ENCODE data around the gene PIERCE2.

Gene PIERCE2, protein sequence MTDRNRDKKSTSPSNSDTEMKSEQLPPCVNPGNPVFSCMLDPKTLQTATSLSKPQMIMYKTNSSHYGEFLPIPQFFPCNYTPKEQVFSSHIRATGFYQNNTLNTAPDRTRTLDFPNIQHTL

DNA sequence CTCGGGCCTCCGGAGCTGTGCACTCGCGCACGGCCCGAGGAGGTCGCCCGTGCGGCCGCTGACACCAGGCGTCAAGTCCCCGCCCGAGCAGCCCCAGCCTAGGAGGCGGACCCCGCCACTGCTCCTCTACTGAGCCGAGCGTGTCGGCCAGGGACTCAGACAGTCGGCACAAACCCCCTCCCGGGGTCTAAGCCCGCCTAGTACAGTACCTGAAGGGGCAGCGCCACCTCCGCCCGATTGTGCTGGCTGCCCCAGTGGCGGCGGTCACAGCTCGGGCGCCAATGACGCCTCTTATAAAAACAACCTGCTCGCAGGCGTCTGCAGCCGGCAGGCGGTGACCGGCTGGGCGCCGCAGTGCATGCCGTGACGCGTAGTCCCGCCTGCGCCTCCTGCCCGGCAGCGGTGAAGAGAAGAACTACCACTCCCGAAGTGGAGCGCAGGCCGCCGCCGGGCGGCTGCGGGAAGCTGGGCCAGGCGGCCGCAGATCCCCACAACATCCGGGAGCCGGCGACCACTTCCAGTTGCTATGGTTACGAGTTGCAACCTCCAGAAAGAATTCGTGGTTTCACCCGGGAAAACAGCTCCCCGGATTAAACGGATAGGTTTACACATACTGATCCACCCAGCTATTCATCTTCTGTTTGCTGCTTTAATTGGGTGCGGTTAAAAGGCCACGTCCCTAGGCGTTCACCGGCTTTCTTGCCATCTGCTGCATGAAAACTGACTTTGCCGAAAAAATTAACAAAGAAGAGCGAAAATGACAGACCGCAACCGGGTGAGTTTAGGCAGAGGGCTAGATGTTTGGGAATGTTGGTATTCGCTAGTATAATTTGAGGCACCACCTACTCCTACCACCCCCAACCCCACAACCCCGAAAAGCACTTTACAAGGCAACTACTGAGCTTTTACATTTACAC, at the start of gene PIERCE2, which contains the start of gene CCPG1:
Gene PIERCE2, plus strand, starts transcription at position 484 of the 917 bp plus-strand sequence. Its CDS starts 274 bp downstream, at position 758.
Gene CCPG1, minus strand, starts transcription at position 348 of the 917 bp plus-strand sequence. CDS start 18,935 bp downstream, outside the sequence.
- TF ChIP-seq YY1 (IDR thresholded peaks at IDR 0.05; ENCODE audit: low read depth): peak; percentile 37
- no peak for TF ChIP-seq NFIC (IDR thresholded peaks at IDR 0.05)
- TF ChIP-seq USF1 (IDR thresholded peaks at IDR 0.05): peak; percentile 50
- TF ChIP-seq ZBTB7A (IDR thresholded peaks at IDR 0.05; ENCODE audit: low read depth): no peak; the same call in 1 of the 2 replicates
- TF ChIP-seq CREB1 (IDR thresholded peaks at IDR 0.05; ENCODE audit: low read depth): peak; percentile 62
- TF ChIP-seq, protein P1, sequence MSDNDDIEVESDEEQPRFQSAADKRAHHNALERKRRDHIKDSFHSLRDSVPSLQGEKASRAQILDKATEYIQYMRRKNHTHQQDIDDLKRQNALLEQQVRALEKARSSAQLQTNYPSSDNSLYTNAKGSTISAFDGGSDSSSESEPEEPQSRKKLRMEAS (IDR thresholded peaks at IDR 0.05): peak; percentile 84
- peak; percentile 17; the same call in 1 of the 2 replicates for TF ChIP-seq TEAD4 (IDR thresholded peaks at IDR 0.05)
- TF ChIP-seq TAF1 (IDR thresholded peaks at IDR 0.05; ENCODE audit: low read depth): peak; percentile 71
- no peak for TF ChIP-seq REST (IDR thresholded peaks at IDR 0.05; ENCODE audit: low read depth)
- TF ChIP-seq FOXM1 (IDR thresholded peaks at IDR 0.05; ENCODE audit: borderline replicate concordance, low read depth): 0 out of 2 replicates have a peak, but pooled peaks have one; percentile 16
- TF ChIP-seq TCF12 (IDR thresholded peaks at IDR 0.05; ENCODE audit: low read depth): peak; percentile 48; the same call in 1 of the 2 replicates
- TF ChIP-seq EP300 (IDR thresholded peaks at IDR 0.05; ENCODE audit: borderline replicate concordance): no peak

GRCh38 chr15:55360256-55360655, 48.0 kb upstream of the PIERCE2 start:
- TF ChIP-seq CREB1 (IDR thresholded peaks at IDR 0.05; ENCODE audit: low read depth) (no peak), RAD21 (IDR thresholded peaks at IDR 0.05; ENCODE audit: low read depth) (no peak), NFIC (IDR thresholded peaks at IDR 0.05) (no peak), TCF12 (IDR thresholded peaks at IDR 0.05; ENCODE audit: low read depth) (no peak), REST (IDR thresholded peaks at IDR 0.05; ENCODE audit: low read depth) (no peak), EP300 (IDR thresholded peaks at IDR 0.05; ENCODE audit: borderline replicate concordance) (no peak), EGR1 (IDR thresholded peaks at IDR 0.05) (no peak), FOXM1 (IDR thresholded peaks at IDR 0.05; ENCODE audit: borderline replicate concordance, low read depth) (no peak), YY1 (IDR thresholded peaks at IDR 0.05; ENCODE audit: low read depth) (no peak), TEAD4 (IDR thresholded peaks at IDR 0.05) (no peak), CEBPB (IDR thresholded peaks at IDR 0.05) (no peak)
- TF ChIP-seq, protein P1 (IDR thresholded peaks at IDR 0.05): no peak

- TF ChIP-seq CEBPB (IDR thresholded peaks at IDR 0.05) (no peak), TCF12 (IDR thresholded peaks at IDR 0.05; ENCODE audit: low read depth) (no peak), EGR1 (IDR thresholded peaks at IDR 0.05) (no peak), EP300 (IDR thresholded peaks at IDR 0.05; ENCODE audit: borderline replicate concordance) (no peak), TAF1 (IDR thresholded peaks at IDR 0.05; ENCODE audit: low read depth) (no peak), YY1 (IDR thresholded peaks at IDR 0.05; ENCODE audit: low read depth) (no peak), NFIC (IDR thresholded peaks at IDR 0.05) (no peak), TEAD4 (IDR thresholded peaks at IDR 0.05) (no peak), FOXM1 (IDR thresholded peaks at IDR 0.05; ENCODE audit: borderline replicate concordance, low read depth) (no peak), ZBTB7A (IDR thresholded peaks at IDR 0.05; ENCODE audit: low read depth) (no peak), USF1 (IDR thresholded peaks at IDR 0.05) (no peak), CREB1 (IDR thresholded peaks at IDR 0.05; ENCODE audit: low read depth) (no peak), RAD21 (IDR thresholded peaks at IDR 0.05; ENCODE audit: low read depth) (no peak), REST (IDR thresholded peaks at IDR 0.05; ENCODE audit: low read depth) (no peak)
- TF ChIP-seq, protein P1 (IDR thresholded peaks at IDR 0.05): no peak
Measured at GRCh38 chr15:55361048-55361447, 47.2 kb upstream of the PIERCE2 start.

Measured in Ishikawa (cell line).